ENCODE results near the gene RGPD8. TPM values are rescaled to one million over a fixed set of nuclear protein-coding genes. Genes with fewer than 3 reads are reported as not detected.
A peak's percentile ranks its signal among the peaks of the same experiment; 100 is the strongest.

RGPD8 gene
- total and polyA plus RNA-seq, 2 of the 8 experiments (the other 6 are each of a cell fraction or from before 2014, with no cell fraction given): 0.51 to 8.2 TPM

DNA sequence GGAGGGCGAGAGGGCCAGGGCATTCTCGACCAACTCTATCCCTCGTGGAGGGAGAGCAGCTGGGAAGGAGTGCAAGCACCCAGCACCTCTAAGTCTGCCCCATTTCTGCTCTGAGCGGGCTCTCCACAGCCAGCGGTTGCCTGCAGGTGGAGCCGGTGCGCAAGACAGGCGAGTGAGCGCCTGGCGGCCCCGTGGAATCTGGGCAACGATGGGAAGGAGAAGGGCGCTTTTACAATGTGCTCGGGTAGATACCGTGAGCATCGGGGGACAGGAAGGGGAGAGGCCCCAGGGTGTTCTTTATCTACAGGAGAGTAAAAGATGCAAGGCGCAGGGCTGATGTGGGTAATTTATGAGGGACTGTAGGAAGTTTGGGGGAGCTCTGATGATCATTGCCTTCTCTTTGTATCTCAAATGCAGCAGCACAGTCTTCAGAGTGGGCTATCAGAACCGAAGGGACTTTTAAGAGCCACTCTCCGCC is 47.6 kb upstream of the RGPD8 start:
- peaks cover 11% of the 10 kb centered on the region for H3K23me2 ChIP-seq (ENCODE audit: low read depth, low read length)
- H3K79me1 ChIP-seq (ENCODE audit: low read depth, low read length): 0 out of 2 replicates have a peak, but pooled peaks cover 3% of the 10 kb centered on the region
- peak overlapping the region; percentile 25 for H4K91ac ChIP-seq (replicated peaks; ENCODE audit: insufficient read length, low read length)
- no peaks in the 10 kb centered on the region for H3K36me3 ChIP-seq (ENCODE audit: control insufficient read depth in 2 of 4, insufficient read depth in 4 of 4, low read length in 3 of 4)
- H3K14ac ChIP-seq (ENCODE audit: insufficient read length): no peak overlapping the region
- H4K5ac ChIP-seq (ENCODE audit: insufficient read length, low read depth, low read length): peak overlapping the region; percentile 4
- DNase-seq (ENCODE audit: low read depth in 1 of 2, low spot score in 2 of 2): peak in 1 of 2 experiments; percentile 84
- H2BK20ac ChIP-seq (ENCODE audit: low read length): no peak overlapping the region
- no peaks in the 10 kb centered on the region for H3K9me3 ChIP-seq (ENCODE audit: insufficient read depth in 2 of 2, low read depth in 1 of 2, low read length in 1 of 2)
- CTCF ChIA-PET (ENCODE audit: partially characterized antibody): interaction anchor here (0.7 to 2.7 kb wide), 15 partner anchors 10 to 222 kb away, joined by 3 to 17 read pairs (median 4); no protein-coding TSS in a partner anchor
- H3K23ac ChIP-seq (ENCODE audit: insufficient read length): no peak overlapping the region
- no peak for FAIRE-seq
- H3K79me2 ChIP-seq (ENCODE audit: control insufficient read depth in 1 of 2, insufficient read depth in 2 of 2, low read length in 2 of 2): peaks cover 0 to 27% of the 10 kb centered on the region in 2 experiments; a peak in 2 of 4 replicates
- peak overlapping the region; percentile 96 for H3K4ac ChIP-seq (replicated peaks; ENCODE audit: insufficient read length, low read depth, low read length)
- peaks cover 0 to 7% (median 4%) of the 10 kb centered on the region in 4 experiments; a peak in 5 of 7 replicates for H3K4me1 ChIP-seq (replicated peaks in 1 of 4; ENCODE audit: control insufficient read depth in 3 of 4, insufficient read depth in 4 of 4, low read length in 3 of 4)
- 2% methylated on average over 11 of the region's 19 CpGs; no CpG with 5 or more reads in 1 of the 2 experiments for WGBS, 2 experiments (ENCODE audit: extremely low coverage in 1 of 2, insufficient coverage in 1 of 2, insufficient read length in 1 of 2, insufficient replicate concordance in 2 of 2, low coverage in 1 of 2, low lambda C conversion rate in 2 of 2, missing lambda C conversion rate in 1 of 2)
- H2AK5ac ChIP-seq (ENCODE audit: low read depth, low read length): no peak overlapping the region
- no peak overlapping the region; the same call in 1 of the 2 replicates for H2BK15ac ChIP-seq (ENCODE audit: low read length)
- no peaks in the 10 kb centered on the region for H4K20me1 ChIP-seq (replicated peaks in 1 of 2; ENCODE audit: control insufficient read depth in 1 of 2, insufficient read depth in 2 of 2, low read length in 2 of 2)
- POLR2A ChIA-PET (ENCODE audit: partially characterized antibody): interaction anchor here (0.7 kb wide), 1 partner anchor 13 kb away, joined by 3 read pairs; no protein-coding TSS in a partner anchor
- peak overlapping the region; percentile 72 to 86 (median 74) for H3K4me3 ChIP-seq (ENCODE audit: extremely low read depth in 1 of 4, insufficient read depth in 2 of 4, low read depth in 3 of 4, low read length in 4 of 4)
- H2BK120ac ChIP-seq (replicated peaks; ENCODE audit: low read depth, low read length): no peak overlapping the region
- no peak overlapping the region; the same call in 1 of the 2 replicates for H2BK12ac ChIP-seq (ENCODE audit: low read depth, low read length)
- H2AFZ ChIP-seq (ENCODE audit: low read length): peak overlapping the region; percentile 97
- H3K9ac ChIP-seq (replicated peaks in 1 of 4; ENCODE audit: extremely low read depth in 1 of 4, low read depth in 3 of 4, low read length in 3 of 4): peak overlapping the region in 2 of 4 experiments; percentile 20 to 48; a peak in 3 of 7 replicates
- no peak overlapping the region for H3K27ac ChIP-seq (ENCODE audit: low read depth, low read length)
- peak overlapping the region; percentile 32; the same call in 1 of the 2 replicates for H2BK5ac ChIP-seq (ENCODE audit: low read depth, low read length)
- peak overlapping the region; percentile 60; the same call in 1 of the 2 replicates for H4K8ac ChIP-seq (ENCODE audit: extremely low read depth, insufficient read depth, low read length)
- H3K18ac ChIP-seq (ENCODE audit: extremely low read depth, low read length): peak overlapping the region; percentile 93
- no peaks in the 10 kb centered on the region; a peak in 1 of 7 replicates for H3K27me3 ChIP-seq (replicated peaks in 1 of 4; ENCODE audit: control insufficient read depth in 3 of 4, extremely low read depth in 1 of 4, insufficient read depth in 3 of 4, low read length in 3 of 4)
- peak overlapping the region; percentile 50 to 91 for H3K4me2 ChIP-seq (ENCODE audit: insufficient read depth in 1 of 2, low read depth in 2 of 2, low read length in 2 of 2)
- peak overlapping the region; percentile 71 for H3K56ac ChIP-seq (replicated peaks; ENCODE audit: insufficient read length, low read depth, low read length)
- no peak for TF ChIP-seq YY1 (IDR thresholded peaks at IDR 0.05; ENCODE audit: low read depth, low read length)
- TF ChIP-seq TBP (IDR thresholded peaks at IDR 0.05; ENCODE audit: low read depth, low read length): peak; percentile 50; the same call in 1 of the 2 replicates
- no peak; the same call in 1 of the 2 replicates for TF ChIP-seq SUZ12 (IDR thresholded peaks at IDR 0.05; ENCODE audit: low read length)
- TF ChIP-seq TAF7 (optimal IDR thresholded peaks at IDR 0.05; ENCODE audit: borderline replicate concordance, low read depth, low read length): no peak
- TF ChIP-seq RBBP5 (IDR thresholded peaks at IDR 0.05; ENCODE audit: borderline replicate concordance, low read depth, low read length): 0 out of 2 replicates have a peak, but pooled peaks have one; percentile 41
- no peak for TF ChIP-seq FOSL1 (IDR thresholded peaks at IDR 0.05; ENCODE audit: insufficient read depth, low read depth, low read length)
- TF ChIP-seq, protein P1, sequence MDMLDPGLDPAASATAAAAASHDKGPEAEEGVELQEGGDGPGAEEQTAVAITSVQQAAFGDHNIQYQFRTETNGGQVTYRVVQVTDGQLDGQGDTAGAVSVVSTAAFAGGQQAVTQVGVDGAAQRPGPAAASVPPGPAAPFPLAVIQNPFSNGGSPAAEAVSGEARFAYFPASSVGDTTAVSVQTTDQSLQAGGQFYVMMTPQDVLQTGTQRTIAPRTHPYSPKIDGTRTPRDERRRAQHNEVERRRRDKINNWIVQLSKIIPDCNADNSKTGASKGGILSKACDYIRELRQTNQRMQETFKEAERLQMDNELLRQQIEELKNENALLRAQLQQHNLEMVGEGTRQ (IDR thresholded peaks at IDR 0.05; ENCODE audit: low read length): no peak
- no peak for TF ChIP-seq EP300 (IDR thresholded peaks at IDR 0.05; ENCODE audit: borderline replicate concordance in 1 of 2, low read depth in 2 of 2, low read length in 2 of 2)
- TF ChIP-seq TEAD4 (IDR thresholded peaks at IDR 0.05; ENCODE audit: low read depth, low read length): 0 out of 2 replicates have a peak, but pooled peaks have one; percentile 34
- 0 out of 2 replicates have a peak, but pooled peaks have one; percentile 4 for TF ChIP-seq NRF1 (IDR thresholded peaks at IDR 0.05; ENCODE audit: low read depth, low read length)
- 0 out of 3 replicates have a peak, but pooled peaks of 1 of the 2 experiments have one; percentile 18 for TF ChIP-seq POLR2A (IDR thresholded peaks at IDR 0.05; ENCODE audit: control extremely low read depth in 1 of 2, low read depth in 2 of 2, low read length in 2 of 2)

All from H1 (cell line).